C4-2B (cell line): ENCODE results near the gene ARHGDIB.

Experiments
- CTCF ChIP-seq: fragments of 450-650 bp; conservative IDR thresholded peaks from 2 replicates; pipeline ENCODE4 v1.5.1; 2017; ENCODE audit warnings: mild to moderate bottlenecking
- ZFX ChIP-seq: fragments of 450-650 bp; IDR thresholded peaks from 2 replicates; pipeline ENCODE4 v1.6.1; 2017

GRCh38 chr12:14949631-14950030 lies 11.8 kb downstream of the ARHGDIB start:
- no peak for TF ChIP-seq CTCF
- no peak for TF ChIP-seq ZFX
